Ectodermal cell (in vitro differentiated cells): Measurements from ENCODE around the gene ZDHHC11B.
"Not testable (repeated sequence)": the region's sequence is repeated elsewhere in the genome, so short reads cannot be mapped to it uniquely, and the experiment has no call there.

Experiments used
- H3K27ac ChIP-seq: 2 replicates; pipeline ENCODE4 v1.7.0; 2013; ENCODE audit warnings: mild to moderate bottlenecking, low read depth, low read length; ENCODE audit not compliant: insufficient read depth, poor library complexity, severe bottlenecking
- H3K27me3 ChIP-seq: 2 replicates; pipeline ENCODE4 v1.7.0; 2013; ENCODE audit warnings: mild to moderate bottlenecking, low read length; ENCODE audit not compliant: insufficient read depth, control insufficient read depth, poor library complexity, severe bottlenecking
- H3K36me3 ChIP-seq: one replicate; pipeline ENCODE4 v1.7.0; 2013; ENCODE audit warnings: low read length; ENCODE audit not compliant: control insufficient read depth, insufficient read depth
- H3K4me1 ChIP-seq: one replicate; pipeline ENCODE4 v1.7.0; 2013; ENCODE audit warnings: low read length; ENCODE audit not compliant: control insufficient read depth, insufficient read depth
- H3K4me3 ChIP-seq: 2 replicates; pipeline ENCODE4 v1.7.0; 2013; ENCODE audit warnings: low read depth, low read length, control low read depth; ENCODE audit not compliant: insufficient read depth
- H3K9me3 ChIP-seq: 2 replicates; pipeline ENCODE4 v1.7.0; 2013; ENCODE audit warnings: mild to moderate bottlenecking, low read length, moderate library complexity; ENCODE audit not compliant: control insufficient read depth
- WGBS, 2 experiments: methylation state at CpG; one replicate each; pipeline ENCODE4 v1.1.7; 2013; ENCODE audit warnings: missing lambda C conversion rate in 2 of 2; 5-methylcytosine and 5-hydroxymethylcytosine counted together

ZDHHC11B gene

DNA sequence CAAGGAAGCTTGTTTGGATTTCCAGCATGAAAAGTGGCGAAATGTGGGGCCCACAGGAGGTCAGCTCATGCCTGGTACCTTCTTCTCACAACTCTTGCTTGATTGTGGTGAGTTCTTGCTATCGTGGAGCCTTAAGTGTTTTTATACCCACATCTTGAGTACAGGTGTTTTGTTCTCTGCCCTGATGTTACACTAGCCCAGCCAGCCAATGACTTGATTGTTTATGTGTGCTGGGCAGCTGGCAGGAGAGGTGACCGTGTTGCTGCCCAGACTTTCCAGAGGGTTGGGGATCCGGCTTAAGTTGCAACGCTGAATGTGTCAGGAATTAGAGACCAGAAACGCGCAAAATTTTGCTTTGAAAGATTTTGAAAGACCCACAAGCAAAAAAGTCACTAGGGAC is 67.4 kb downstream of the ZDHHC11B start:
- WGBS, 2 experiments = 81 to 87% methylated on average over 7 of the region's 7 CpGs
- H3K4me1 ChIP-seq = no peaks in the 10 kb centered on the region
- no peaks in the 10 kb centered on the region for H3K9me3 ChIP-seq
- H3K27ac ChIP-seq = no peak overlapping the region
- no peaks in the 10 kb centered on the region for H3K36me3 ChIP-seq
- H3K27me3 ChIP-seq = peaks cover 5% of the 10 kb centered on the region
- no peak overlapping the region for H3K4me3 ChIP-seq

- H3K9me3 ChIP-seq, H3K4me1 ChIP-seq, H3K27ac ChIP-seq, H3K36me3 ChIP-seq, H3K27me3 ChIP-seq, H3K4me3 ChIP-seq: not testable (repeated sequence)
- 94% methylated on average over 4 of the region's 4 CpGs for WGBS, 2 experiments
Observed at GRCh38 chr5:716740-717139, 67.8 kb downstream of the ZDHHC11B start.

GRCh38 chr5:715636-716035 is 68.9 kb downstream of the ZDHHC11B start:
- WGBS, 2 experiments = 88 to 92% methylated on average over 3 of the region's 4 CpGs
- not testable (repeated sequence) for H3K36me3 ChIP-seq, H3K4me3 ChIP-seq, H3K27me3 ChIP-seq, H3K4me1 ChIP-seq, H3K9me3 ChIP-seq, H3K27ac ChIP-seq

- H3K9me3 ChIP-seq, H3K36me3 ChIP-seq, H3K4me1 ChIP-seq, H3K27ac ChIP-seq, H3K4me3 ChIP-seq, H3K27me3 ChIP-seq: not testable (repeated sequence)
- WGBS, 2 experiments = 0% methylated on average over 1 of the region's 8 CpGs; no CpG with 5 or more reads in 1 of the 2 experiments
Observed at GRCh38 chr5:714215-715118, 70.1 kb downstream of the ZDHHC11B start.

GRCh38 chr5:713686-714085 is 70.8 kb downstream of the ZDHHC11B start:
- H3K27ac ChIP-seq, H3K4me1 ChIP-seq, H3K9me3 ChIP-seq, H3K27me3 ChIP-seq, H3K36me3 ChIP-seq, H3K4me3 ChIP-seq: not testable (repeated sequence)
- WGBS, 2 experiments = 26 to 62% methylated on average over 2 of the region's 3 CpGs

DNA sequence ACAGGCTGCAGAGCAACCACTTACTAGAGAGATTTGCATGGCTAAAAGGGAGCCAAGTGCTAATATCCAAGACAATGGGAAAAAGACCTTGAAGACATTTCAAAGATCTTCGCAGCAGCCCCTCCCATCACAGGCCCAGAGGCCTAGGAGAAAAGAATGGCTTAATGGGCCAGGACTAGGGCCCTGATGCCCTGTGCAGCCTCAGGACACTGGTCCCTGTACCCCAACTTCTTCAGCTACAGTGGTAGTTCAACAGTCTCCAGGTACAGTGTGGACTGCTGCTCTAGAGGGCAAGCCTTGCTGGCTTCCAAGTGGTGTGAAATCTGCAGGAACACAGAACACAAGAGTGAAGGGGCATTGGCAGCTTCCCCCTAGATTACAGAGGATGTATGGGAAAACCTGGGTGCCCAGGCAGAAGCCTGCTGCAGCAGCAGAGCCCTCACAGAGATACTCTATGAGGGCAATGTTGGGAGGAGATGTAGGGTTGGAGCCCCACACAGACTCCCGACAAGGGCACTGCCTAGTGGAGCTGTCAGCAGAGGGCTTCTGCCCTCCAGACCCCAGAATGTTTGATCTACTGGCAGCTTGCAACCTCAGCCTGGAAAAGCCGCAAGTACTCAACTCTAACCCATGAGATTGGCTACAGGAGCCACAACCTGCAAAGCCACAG is 75.5 kb downstream of the ZDHHC11B start:
- 100% methylated on average over 1 of the region's 3 CpGs for WGBS, 2 experiments
- not testable (repeated sequence) for H3K27ac ChIP-seq

DNA sequence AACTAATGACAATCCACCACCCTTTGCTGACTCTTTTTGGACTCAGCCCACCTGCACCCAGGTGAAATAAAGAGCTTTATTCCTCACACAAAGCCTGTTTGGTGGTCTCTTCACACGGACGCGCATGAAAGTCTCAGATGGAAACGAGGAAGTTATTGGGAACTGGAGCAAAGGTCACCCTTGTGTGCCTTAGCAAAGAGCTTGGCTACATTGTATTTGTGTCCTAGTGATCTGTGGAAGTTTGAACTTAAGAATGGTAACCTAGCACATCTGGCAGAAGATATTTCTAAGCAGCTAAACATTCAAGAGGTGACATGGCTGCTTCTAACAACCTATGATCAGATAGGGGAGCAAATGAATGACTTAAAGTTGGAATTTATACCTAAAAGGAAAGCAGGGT is 76.2 kb downstream of the ZDHHC11B start:
- H3K9me3 ChIP-seq, H3K4me1 ChIP-seq, H3K36me3 ChIP-seq, H3K4me3 ChIP-seq, H3K27me3 ChIP-seq, H3K27ac ChIP-seq: not testable (repeated sequence)
- WGBS, 2 experiments = 96 to 98% methylated on average over 4 of the region's 4 CpGs

More for the DNA sequence above, 75.5 kb downstream of the ZDHHC11B start:
- not testable (repeated sequence) for H3K4me1 ChIP-seq, H3K27me3 ChIP-seq, H3K9me3 ChIP-seq, H3K36me3 ChIP-seq, H3K4me3 ChIP-seq

- not testable (repeated sequence) for H3K4me1 ChIP-seq, H3K27me3 ChIP-seq, H3K9me3 ChIP-seq, H3K4me3 ChIP-seq, H3K27ac ChIP-seq, H3K36me3 ChIP-seq
- 88 to 89% methylated on average over 7 of the region's 7 CpGs for WGBS, 2 experiments
Observed at GRCh38 chr5:706127-706526, 78.4 kb downstream of the ZDHHC11B start.

- not testable (repeated sequence) for H3K9me3 ChIP-seq, H3K4me3 ChIP-seq, H3K36me3 ChIP-seq, H3K4me1 ChIP-seq, H3K27ac ChIP-seq
- 85 to 88% methylated on average over 12 to 13 of the region's 21 CpGs for whole genome bisulfite sequencing, 2 experiments
- H3K27me3 ChIP-seq = peaks cover 36% of the 10 kb centered on the region
Observed at GRCh38 chr5:696753-697702, 87.5 kb downstream of the ZDHHC11B start.

- peaks cover 42% of the 10 kb centered on the region for H3K27me3 ChIP-seq
- 90 to 92% methylated on average over 3 to 4 of the region's 8 CpGs for WGBS, 2 experiments
- not testable (repeated sequence) for H3K27ac ChIP-seq, H3K9me3 ChIP-seq, H3K4me3 ChIP-seq, H3K36me3 ChIP-seq, H3K4me1 ChIP-seq
Observed at GRCh38 chr5:696191-696590, 88.3 kb downstream of the ZDHHC11B start.
